GM19452 (cell line): ENCODE results near the gene DIPK2A.
A peak's percentile ranks its signal among the peaks of the same experiment; 100 is the strongest.

Experiments
- ATAC-seq: cut with Tn5 transposase; IDR thresholded peaks from one replicate; pipeline ENCODE4 v1.9.1; 2021; ENCODE audit not compliant: unreplicated experiment

DIPK2A gene

DNA sequence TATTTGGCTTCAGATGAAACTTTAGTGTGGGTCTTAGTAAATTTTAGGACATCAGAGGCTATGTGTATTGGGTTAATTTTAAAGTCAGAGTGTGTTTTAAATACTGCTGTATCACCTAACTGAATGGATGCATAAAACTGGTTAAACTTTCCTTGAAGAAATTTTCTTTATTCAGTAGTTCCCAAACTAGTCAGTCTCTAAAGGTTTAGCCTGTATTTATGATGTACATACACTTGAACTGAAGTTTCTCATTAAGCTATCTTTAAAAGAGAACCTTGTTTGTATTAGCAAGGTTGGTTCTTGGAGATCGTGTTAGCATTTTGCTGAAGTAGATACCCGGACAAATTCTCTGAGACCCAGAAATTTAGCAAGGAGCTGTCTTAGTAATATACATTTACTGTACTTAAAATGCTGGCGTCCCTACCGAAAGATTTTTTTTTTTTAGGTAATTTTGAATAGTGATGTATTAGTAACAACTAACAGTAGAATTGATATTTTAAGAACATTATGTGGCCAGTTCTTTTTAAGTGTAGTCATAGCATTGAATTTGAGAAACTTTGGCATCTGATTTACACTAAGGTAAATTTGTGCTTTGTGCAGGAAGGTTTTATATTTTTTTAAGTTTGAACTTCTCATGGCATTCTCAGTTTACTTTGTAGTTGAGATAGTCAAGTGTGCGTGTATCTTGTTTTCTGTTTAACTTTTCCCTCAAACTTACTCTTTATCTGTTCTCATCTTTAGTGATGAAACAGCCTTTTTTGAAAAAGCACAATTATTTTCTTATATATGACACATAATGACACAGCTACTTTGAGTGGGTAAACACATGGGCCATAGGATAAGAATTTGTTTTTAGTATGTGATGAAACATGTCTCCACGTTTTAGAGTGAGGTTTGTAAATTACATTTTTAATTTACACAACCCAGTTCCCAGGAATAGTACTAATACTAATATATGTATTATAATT is 2.9 kb downstream of the DIPK2A start:
- no peak for ATAC-seq

DNA sequence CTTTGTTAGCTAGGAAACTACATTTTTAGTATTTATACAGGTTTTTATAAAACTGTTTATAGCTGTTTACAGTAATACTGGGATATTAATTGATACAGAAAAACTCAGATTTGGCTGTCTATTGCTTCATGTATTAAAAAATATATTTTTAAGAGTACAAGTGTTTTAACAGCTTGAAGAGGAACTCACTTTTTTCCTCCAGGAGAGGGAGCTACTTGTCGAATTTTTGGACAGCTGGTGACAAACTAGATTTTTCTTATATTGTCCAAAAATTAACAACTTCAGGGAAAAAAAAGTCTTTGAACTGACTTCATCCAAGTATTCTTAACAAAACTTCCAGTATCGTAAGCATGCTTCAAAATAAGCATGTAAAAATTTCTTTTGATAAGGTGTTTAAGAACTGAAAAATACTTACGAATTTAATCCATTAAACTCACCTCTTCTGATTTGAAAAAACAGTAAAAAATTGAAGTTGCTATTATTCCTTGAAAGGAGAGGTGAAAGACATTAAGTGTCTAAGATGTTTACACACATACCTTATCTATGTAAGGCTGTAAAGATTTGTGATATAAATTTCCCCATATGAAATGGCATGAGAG is 4.0 kb downstream of the DIPK2A start:
- ATAC-seq: no peak

DNA sequence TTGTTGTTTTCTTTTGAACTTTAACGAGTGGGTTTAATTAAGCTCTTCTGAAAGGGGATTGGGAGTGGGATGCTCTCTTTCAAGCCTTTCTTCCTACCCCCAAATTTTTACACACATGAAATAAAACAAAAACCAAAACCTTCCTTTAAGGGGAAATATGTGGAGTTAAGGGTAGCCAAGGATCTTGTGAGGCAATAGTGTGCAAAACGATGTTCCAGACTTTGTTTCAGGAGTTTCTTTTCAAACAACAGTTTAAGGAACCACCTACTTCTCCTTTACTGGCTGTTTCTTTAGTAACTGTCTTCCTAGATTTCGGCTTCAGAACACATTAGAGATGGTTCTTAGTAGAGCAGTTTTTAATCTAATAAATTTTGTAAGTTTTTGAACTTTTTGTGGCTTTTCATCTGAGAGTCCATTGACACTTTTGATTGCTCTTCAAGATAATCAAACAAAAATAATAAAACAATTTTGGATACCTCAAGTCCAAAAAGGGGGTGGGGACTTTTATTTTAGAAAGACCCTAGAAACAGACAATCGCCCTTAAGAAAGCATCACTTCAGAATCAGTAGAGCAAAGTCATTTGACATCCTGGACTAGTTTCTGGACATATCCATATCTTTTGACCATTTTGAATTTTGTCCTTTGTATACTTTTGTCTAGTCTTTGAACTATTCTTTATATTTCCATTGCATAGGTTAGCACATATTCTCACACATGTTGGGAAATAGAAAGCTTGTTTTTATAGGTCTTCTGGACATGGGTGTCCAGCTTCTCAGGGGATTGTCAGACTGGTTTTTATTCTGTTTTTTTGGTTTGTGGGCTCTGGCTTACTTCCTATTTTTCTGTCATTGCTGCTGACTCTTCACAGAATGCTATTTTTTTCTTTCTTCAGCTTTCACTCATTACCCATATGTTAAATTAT is 6.0 kb downstream of the DIPK2A start:
- ATAC-seq: peak; percentile 50

DNA sequence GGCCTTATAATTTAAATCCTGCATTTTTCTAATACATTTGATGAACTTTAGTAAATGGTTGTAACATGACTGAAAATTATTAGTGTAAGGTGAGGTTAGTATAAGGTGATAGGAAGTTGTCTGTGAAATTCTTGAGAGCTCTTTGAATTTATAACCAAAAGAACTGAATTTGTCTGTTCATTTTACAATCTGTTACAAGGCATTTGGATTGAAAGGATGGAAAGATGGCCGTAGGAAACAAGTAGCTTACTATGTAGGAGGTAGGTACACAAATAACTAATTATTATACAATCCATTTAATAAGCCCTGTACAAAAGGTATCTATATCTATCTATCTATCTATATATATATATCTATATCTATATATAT is 6.6 kb downstream of the DIPK2A start:
- no peak for ATAC-seq

DNA sequence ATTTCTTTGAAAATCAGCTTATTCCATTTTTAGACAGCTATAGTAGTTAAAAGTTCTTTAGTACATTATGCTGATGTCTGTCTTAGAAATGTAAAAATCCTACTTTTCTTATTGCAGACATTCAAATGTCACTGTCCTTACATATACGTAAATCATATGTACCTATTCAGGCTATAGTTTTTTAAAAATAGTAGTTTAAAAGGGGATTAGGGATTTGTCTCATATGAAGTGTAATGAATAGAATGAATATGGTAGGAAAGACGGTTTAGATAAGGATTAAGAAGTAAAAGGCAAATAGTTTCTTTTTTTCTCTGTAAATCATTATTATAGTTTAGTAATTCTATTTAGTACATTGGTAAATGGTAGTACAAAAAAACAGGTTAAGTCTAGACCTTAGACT is 7.4 kb downstream of the DIPK2A start:
- ATAC-seq: no peak

DNA sequence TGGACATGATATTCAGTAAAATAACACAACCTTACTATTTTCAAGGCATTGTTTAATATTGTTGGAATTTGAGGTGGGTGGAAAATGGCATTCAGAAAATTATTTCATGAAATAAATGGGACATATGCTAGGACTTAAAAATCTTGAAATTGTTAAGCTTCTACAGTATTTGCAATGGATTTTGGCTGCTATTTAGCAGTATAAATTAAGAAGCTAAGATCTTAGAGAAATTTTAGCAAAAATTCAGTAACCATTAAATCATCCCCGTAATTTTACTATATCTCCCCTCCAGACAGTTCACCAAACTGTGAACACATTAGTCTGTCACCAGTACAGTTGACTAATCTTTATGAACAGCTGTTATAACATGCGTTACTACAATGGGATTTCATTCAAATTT is 8.2 kb downstream of the DIPK2A start:
- no peak for ATAC-seq

DNA sequence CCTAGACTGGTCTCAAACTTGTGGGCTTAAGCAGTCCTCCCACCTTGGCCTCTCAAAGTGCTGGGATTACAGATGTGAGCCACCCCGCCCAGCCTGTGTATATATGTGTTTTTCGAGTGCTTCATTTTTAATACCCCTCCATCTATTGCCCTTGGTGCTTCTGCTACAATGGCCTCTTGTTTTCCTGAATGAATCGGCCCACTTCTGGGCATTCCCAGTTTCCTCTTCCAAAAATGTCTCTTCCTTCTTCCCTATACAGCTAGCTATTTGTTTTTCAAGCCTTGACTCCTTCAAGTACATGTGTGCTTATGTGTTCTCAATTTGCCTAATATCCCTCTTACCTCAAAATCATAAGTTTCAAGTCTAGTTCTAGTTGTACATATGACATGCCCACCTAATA is 16.7 kb downstream of the DIPK2A start:
- ATAC-seq: no peak

DNA sequence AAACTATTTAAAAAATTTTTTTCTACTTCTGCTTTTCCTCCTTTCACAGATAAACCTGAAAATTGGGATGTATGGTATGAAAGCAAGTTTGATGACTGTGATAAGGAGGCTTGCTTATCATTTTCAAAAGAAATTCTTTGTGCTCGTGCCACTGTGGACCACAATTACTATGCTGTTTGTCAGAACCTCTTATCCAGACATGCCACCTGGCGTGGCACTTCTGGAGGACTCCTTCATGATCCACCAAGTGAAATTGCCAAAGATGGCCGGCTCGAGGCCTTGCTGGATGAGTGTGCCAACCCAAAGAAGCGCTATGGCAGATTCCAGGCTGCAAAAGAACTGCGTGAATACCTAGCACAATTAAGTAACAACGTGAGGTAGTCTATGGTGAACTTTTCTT is 17.8 kb downstream of the DIPK2A start:
- no peak for ATAC-seq

DNA sequence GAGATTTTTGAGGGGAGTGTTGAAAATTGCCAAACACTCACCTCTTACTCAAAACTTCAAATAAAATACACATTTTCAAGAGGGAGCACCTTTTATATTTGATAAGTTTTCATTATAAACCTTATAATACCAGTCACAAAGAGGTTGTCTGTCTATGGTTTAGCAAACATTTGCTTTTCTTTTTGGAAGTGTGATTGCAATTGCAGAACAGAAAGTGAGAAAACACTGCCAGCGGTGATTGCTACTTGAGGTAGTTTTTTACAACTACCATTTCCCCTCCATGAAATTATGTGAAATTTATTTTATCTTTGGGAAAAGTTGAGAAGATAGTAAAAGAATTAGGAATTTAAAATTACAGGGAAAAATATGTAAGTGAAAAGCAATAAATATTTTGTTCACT is 20.1 kb downstream of the DIPK2A start:
- no peak for ATAC-seq

DNA sequence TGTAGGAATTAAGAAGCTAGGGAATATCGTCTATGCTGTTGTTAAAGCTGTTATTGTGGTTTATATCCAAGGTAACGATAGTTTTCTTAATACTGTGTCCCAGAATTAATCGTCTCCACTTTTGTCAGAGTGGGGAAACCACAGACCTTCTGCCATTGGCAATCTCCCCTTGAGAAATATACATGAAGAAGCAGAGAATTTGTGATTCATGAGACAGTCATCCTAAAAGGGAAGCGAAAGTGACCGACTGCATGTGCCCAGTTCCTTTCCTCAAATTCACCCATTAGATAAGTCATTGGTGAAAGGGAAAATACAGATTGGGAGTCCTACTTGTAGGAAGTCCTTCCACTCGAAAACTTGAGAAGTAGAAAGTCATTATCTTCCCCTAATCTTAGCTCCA is 26.6 kb downstream of the DIPK2A start:
- ATAC-seq: peak; percentile 49

DNA sequence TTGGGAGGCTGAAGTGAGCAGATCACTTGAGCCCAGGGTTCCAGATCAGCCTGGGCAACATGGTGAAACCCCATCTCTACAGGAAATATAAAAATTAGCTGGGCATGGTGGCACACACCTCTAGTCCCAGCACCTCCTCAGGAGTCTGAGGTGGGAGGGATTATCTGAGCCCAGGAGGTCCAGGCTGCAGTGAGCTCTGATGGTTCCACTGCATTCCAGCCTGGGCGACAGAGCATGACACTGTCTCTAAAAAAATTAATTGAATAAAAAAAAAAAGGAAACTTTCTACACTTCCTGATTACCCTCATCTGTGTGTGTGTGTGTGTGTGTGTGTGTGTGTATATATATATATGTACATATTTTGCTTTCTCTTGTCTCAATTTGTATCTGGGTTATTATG is 31.4 kb downstream of the DIPK2A start:
- no peak for ATAC-seq

DNA sequence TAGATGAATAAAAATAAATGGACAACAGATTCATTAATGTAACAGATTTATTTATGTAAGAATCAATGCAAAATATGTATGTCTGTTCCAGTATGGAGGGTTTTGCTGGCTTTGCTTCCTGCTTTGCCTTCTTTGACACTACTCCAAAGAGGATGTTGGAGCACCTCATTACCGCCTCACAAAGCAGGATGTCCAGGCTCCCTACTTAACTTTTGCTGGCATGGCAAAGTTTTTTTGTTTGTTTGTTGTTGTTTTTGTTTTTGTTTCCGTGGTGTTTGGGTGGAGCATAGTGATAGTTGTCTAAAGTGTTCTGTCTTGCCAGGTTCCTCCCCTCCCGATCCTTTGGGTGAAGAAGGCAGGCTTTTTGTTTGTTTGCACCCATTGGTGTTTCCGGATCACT is 38.7 kb downstream of the DIPK2A start:
- no peak for ATAC-seq

DNA sequence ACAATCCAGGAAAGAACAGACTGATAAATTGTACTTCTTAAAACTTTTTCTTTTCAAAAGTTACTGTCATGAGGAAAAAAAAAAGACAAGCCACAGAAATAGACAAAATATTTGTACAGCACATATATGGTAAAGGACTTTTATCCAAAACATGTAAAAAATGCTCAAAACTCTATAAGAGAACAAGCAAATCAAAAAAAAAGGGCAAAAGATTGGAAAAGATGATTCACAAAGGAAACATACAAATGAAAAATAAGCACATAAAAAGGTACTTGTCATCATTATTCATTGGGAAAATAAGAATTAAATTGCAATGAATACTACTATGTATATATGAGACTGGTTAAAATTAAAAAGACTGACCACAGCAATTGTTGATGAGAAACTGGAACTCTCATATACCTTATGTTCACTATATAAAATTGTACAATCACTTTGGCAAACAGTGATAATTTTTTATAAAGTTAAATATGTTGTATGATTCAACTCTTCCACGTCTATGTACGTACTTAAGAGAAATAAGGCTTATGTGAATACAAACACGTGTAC is 39.7 kb downstream of the DIPK2A start:
- ATAC-seq: no peak

DNA sequence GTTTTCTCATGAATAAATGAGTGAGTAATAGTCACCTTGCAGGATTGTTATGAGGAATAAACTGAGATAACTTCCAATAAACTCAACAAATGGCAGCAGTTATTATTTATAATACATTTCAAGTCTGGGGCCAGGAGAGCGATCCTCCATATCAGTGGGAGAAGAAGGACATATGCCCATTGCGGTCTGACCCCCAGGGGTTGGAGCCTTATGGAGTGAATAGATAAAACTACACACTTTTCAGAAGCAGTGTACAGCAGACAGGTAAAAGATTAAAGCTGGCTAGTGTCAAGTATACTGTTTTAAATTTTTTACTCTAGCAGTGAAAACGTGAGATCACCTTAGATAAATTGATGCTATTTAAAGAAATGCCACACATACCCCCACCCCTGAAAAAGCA is 43.5 kb downstream of the DIPK2A start:
- ATAC-seq: no peak

DNA sequence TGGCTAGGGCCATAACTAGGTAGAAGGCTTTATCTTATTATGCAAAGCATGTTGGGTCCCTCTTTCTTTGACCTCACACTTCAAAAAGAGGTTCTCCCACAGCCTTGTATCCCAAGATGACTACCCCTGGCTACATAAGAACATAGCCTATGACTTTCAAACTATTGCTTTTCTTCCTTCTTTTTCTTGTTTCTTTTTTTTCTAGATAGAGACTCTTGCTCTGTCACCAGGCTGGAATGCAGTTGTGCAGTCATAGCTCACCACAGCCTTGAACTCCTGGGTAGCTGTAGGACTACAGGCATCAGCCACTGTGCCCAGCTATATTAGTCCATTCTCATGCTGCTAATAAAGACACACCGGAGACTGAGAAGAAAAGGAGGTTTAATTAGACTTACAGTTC is 47.2 kb downstream of the DIPK2A start:
- no peak for ATAC-seq
